T-helper 17 cell (primary cell): ENCODE measurements around the gene KLHL6. TPM values are rescaled to one million over a fixed set of nuclear protein-coding genes. Genes with fewer than 3 reads are reported as not detected.
A peak's percentile ranks its signal among the peaks of the same experiment; 100 is the strongest.

Source experiments
- ATAC-seq: fragments of 150-1000 bp; cut with Tn5 transposase; 2 replicates; pipeline ENCODE4 v1.10.0; 2021; ENCODE audit warnings: mild to moderate bottlenecking, moderate library complexity
- DNase-seq, 3 donors: peaks; one replicate each; pipeline versions ENCODE4 v3.0.0 to v3.0.0-alpha.2; 2020 to 2021
- H3K9me3 ChIP-seq: one replicate; pipeline ENCODE4 v1.7.0; 2013; ENCODE audit warnings: low read length, mild to moderate bottlenecking; ENCODE audit not compliant: control insufficient read depth, poor library complexity, severe bottlenecking
- H3K27ac Mint-ChIP-seq: one replicate; pipeline ENCODE4 v1.8.0; 2022; ENCODE audit warnings: mild to moderate bottlenecking, moderate library complexity, mixed read lengths
- H3K27me3 Mint-ChIP-seq: one replicate; pipeline ENCODE4 v1.8.0; 2022; ENCODE audit warnings: mixed read lengths
- H3K36me3 Mint-ChIP-seq: one replicate; pipeline ENCODE4 v1.8.0; 2022; ENCODE audit warnings: low read depth, mixed read lengths
- H3K4me1 Mint-ChIP-seq: one replicate; pipeline ENCODE4 v1.8.0; 2022; ENCODE audit warnings: mild to moderate bottlenecking, mixed read lengths
- H3K4me3 Mint-ChIP-seq: one replicate; pipeline ENCODE4 v1.8.0; 2022; ENCODE audit warnings: mild to moderate bottlenecking, moderate library complexity, mixed read lengths
- total RNA-seq, 4 donors: library from RNA in 2 of 4; stranded (reverse) in 2 of 4; gene quantifications; one replicate each; pipeline ENCODE4 v1.2.3 and lab custom pipeline; 2022 to 2026

KLHL6 gene
- total RNA-seq, 2 donors from 2014 or later: 29.3 to 35.7 TPM

DNA sequence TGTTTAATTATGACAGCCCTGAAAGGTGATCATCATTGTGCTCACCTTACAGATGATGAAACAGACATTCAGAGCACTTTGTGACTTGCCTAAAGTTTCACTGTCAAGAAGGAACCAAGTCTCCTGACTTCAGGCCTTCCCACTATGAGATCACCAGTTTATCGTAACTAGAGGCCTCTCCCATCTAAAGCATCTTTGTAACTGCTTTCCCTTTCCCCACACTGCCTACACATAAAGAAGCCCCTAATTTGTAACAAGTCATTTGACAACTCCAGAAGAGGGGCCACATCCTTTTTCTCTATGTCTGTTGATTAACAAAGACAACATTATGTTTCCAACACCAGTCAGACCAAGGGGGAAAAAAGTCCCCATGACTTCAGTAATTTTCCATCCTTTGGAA lies 1.1 kb downstream of the KLHL6 start:
- DNase-seq (no peak), ATAC-seq (peak; percentile 22)
- Mint-ChIP-seq H3K4me1 (peaks cover 49% of the 10 kb centered on the region), H3K36me3 (peaks cover 15% of the 10 kb centered on the region), H3K27me3 (no peaks in the 10 kb centered on the region), H3K27ac (peak overlapping the region; percentile 100), H3K4me3 (peak overlapping the region; percentile 100)
- H3K9me3 ChIP-seq: no peaks in the 10 kb centered on the region

DNA sequence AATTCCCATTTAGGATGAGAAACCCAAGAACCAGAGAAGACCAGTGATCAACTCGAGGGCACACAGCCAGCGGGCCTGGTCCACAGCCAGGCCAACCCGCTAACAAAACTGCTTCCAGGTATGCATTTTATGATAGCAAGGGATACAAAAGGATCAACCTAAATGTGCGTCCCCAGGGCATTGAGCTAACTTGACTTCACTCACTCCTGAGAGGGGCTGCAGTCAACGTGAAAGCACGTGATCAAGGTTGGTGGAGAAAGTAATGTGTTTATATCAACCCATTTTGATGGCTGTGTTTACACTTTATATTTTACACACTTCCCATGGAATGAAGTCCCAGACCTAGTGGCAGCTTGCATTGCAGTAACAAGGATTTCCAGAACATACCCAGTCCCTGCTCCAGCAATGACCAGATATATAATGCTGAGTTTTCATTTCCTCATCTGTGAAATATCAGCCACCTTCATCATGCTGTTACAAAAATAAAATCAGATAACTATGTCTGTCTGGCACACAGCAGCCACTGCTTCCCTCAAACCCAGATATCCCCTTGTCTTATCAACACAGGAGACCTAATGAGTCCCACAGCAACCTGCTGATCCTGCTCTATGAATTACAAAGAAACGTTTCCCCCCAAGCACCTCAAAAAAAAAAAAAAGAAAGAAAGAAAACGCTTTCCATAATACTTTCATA lies 2.0 kb downstream of the KLHL6 start:
- H3K36me3 Mint-ChIP-seq: peaks cover 15% of the 10 kb centered on the region
- no peak for DNase-seq

DNA sequence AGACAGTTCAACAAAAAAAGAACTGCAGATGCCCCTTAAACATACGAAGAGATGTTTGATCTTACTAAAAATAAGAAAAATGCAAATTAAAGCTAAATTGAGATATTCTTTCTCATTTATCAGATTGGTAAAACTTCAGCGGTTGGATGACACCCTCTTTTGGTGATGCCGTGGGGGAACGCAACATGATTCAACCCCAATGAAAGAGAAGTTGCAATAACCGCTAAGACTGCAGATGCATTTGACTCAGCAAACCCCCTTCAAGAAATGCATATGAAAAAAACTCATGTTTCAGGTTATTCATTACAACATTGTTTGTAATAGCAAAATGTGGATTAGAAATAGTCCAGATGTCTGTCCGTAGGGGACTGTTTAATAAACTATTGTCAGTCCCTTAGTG lies 3.6 kb downstream of the KLHL6 start:
- Mint-ChIP-seq H3K36me3 (peaks cover 15% of the 10 kb centered on the region), H3K4me1 (peaks cover 58% of the 10 kb centered on the region), H3K27me3 (no peaks in the 10 kb centered on the region), H3K4me3 (peak overlapping the region; percentile 100), H3K27ac (peak overlapping the region; percentile 100)
- no peaks in the 10 kb centered on the region for H3K9me3 ChIP-seq
- DNase-seq: no peak
- ATAC-seq: no peak

More for the DNA sequence above, 2.0 kb downstream of the KLHL6 start:
- Mint-ChIP-seq H3K27me3 (no peaks in the 10 kb centered on the region), H3K4me1 (peaks cover 52% of the 10 kb centered on the region), H3K27ac (peak overlapping the region; percentile 100), H3K4me3 (peak overlapping the region; percentile 100)
- no peak for ATAC-seq
- H3K9me3 ChIP-seq: no peaks in the 10 kb centered on the region

DNA sequence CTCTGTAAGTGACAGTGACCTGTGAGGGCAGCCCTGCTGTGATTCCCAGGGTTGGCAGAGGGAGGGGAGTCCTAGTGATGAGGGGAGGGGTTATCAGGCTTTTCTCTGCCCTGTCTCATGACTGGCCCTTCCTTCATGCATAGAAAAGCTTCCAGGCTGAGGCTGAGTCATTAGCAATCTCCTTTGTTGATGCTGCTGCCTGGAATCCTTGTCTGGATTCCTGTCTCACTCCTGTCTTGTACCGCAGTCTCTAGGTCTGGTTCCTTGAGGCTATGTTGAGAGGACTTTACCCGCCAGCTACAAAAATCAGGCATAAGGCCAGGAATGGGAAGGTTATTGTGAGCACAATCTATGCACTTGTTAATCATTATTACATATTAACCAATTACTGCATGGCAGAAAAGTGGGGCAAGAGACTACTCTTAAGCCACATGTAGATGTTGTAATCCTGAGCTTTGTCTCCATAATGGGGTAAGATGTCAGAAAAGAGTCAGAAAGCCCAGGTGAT lies 7.2 kb downstream of the KLHL6 start:
- ATAC-seq (no peak), DNase-seq (no peak)
- Mint-ChIP-seq H3K4me3 (no peak overlapping the region), H3K27ac (peak overlapping the region; percentile 29), H3K36me3 (peaks cover 9% of the 10 kb centered on the region), H3K4me1 (peaks cover 50% of the 10 kb centered on the region), H3K27me3 (no peaks in the 10 kb centered on the region)
- no peaks in the 10 kb centered on the region for H3K9me3 ChIP-seq

DNA sequence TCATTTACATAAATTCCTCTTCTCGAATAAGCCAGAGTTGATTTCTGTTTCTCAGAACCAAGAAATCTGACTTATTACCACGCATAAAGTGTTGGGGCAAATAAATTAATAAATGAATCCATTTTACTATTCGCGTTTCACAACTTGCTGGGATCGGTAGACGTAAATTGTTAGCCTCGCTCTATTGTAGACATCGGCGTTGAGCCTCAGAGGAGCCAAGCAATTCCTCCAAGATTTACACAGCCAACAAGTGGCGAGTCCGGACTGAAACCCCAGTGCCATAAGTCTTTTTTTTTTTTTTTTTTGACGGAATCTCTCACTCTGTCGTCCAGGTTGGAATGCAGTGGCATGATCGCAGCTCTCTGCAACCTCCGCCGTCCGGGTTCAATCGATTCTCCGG lies 8.9 kb downstream of the KLHL6 start:
- Mint-ChIP-seq H3K4me1 (peaks cover 54% of the 10 kb centered on the region), H3K27me3 (no peaks in the 10 kb centered on the region), H3K4me3 (no peak overlapping the region), H3K36me3 (peaks cover 13% of the 10 kb centered on the region), H3K27ac (peak overlapping the region; percentile 53)
- H3K9me3 ChIP-seq: no peaks in the 10 kb centered on the region
- DNase-seq: no peak
- ATAC-seq: no peak

DNA sequence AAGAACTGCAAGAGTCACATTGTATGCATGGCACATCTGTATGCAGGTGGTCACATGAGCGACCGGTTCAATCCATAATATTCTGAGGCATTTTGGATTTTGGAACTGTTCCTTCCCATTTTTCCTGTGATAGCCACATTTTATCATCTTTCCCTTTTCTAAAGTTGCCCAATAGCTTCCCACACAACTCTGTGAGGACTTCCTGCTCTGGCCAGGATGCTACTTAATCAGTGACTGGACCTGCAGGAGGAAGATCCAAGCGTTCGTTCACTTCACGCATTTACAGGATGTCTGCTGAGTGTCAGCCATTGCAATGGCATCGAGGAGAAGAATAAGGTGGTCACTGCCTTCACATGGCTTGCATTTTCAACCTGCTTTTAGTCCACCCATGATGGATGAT lies 9.8 kb downstream of the KLHL6 start:
- Mint-ChIP-seq H3K4me1 (peaks cover 55% of the 10 kb centered on the region), H3K27ac (no peak overlapping the region), H3K4me3 (no peak overlapping the region), H3K27me3 (no peaks in the 10 kb centered on the region), H3K36me3 (peaks cover 11% of the 10 kb centered on the region)
- no peaks in the 10 kb centered on the region for H3K9me3 ChIP-seq
- DNase-seq: no peak
- no peak for ATAC-seq

DNA sequence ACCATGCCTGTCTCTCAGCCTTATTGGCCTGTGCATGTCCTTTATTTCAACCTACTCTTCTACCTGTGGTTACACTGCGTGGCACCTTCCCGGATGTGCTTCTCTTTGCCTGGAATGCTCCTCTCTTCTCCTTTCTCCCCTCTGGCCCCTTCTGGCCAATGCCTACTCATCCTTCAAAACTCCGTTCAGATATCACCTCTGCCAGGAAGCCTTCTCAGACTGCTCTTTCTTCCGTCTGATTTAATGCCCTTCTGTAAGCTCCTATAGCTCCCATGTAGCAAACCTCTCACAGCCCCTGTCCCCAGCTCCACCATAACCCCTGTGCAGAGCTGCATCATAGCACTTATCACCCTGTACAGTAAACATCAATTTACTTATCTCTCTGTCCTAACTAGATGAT lies 13.2 kb downstream of the KLHL6 start:
- Mint-ChIP-seq H3K27ac (peak overlapping the region; percentile 94), H3K27me3 (no peaks in the 10 kb centered on the region), H3K36me3 (peaks cover 11% of the 10 kb centered on the region), H3K4me3 (peak overlapping the region; percentile 81), H3K4me1 (peaks cover 60% of the 10 kb centered on the region)
- no peaks in the 10 kb centered on the region for H3K9me3 ChIP-seq
- DNase-seq (no peak), ATAC-seq (no peak)

DNA sequence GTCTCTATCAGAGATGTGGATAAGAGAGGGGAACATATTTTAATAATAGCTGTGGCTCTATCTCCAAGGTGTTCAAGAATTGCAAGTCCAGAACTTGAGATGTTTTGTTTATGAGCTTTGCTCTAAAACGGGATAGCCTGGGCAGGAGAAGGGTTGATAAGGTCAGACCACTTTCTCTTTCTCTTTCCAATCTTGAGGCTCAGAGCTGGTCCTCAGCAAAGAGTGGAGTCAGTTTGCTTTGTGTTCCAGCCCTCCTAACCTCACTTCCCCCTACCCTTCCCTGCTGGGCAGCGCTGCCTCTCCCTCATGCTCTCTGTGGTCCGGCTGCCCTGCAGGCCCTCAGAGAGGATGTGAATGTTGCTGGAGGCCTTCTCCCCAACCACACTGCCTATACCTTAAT lies 13.8 kb downstream of the KLHL6 start:
- Mint-ChIP-seq H3K27ac (peak overlapping the region; percentile 94), H3K4me1 (peaks cover 67% of the 10 kb centered on the region), H3K27me3 (no peaks in the 10 kb centered on the region), H3K4me3 (peak overlapping the region; percentile 81), H3K36me3 (peaks cover 11% of the 10 kb centered on the region)
- ATAC-seq (peak; percentile 46), DNase-seq (no peak)
- no peaks in the 10 kb centered on the region for H3K9me3 ChIP-seq

DNA sequence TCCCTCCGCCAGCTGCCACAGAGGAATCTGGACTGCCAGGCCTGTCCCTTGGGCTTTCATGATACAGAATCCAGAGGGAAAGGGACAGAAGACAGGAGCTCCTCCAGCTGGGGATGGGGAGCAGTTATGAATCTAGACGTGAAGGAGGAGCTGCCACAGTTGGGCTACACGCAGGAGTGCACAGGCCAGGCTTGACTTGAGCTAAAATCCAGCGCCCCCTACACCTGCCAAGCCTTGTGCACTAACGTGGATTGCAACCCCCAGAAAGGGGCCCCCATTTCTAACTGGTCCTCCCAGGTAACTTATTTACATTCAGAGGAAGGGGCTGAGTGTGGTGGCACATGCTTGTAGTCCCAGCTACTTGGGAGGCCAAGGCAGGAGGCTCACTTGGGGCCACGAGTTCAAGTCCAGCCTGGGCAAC lies 14.3 kb downstream of the KLHL6 start:
- H3K9me3 ChIP-seq: no peaks in the 10 kb centered on the region
- Mint-ChIP-seq H3K27me3 (no peaks in the 10 kb centered on the region), H3K27ac (peak overlapping the region; percentile 94), H3K4me3 (peak overlapping the region; percentile 76), H3K4me1 (peaks cover 71% of the 10 kb centered on the region), H3K36me3 (peaks cover 11% of the 10 kb centered on the region)
- DNase-seq: no peak
- ATAC-seq: no peak

DNA sequence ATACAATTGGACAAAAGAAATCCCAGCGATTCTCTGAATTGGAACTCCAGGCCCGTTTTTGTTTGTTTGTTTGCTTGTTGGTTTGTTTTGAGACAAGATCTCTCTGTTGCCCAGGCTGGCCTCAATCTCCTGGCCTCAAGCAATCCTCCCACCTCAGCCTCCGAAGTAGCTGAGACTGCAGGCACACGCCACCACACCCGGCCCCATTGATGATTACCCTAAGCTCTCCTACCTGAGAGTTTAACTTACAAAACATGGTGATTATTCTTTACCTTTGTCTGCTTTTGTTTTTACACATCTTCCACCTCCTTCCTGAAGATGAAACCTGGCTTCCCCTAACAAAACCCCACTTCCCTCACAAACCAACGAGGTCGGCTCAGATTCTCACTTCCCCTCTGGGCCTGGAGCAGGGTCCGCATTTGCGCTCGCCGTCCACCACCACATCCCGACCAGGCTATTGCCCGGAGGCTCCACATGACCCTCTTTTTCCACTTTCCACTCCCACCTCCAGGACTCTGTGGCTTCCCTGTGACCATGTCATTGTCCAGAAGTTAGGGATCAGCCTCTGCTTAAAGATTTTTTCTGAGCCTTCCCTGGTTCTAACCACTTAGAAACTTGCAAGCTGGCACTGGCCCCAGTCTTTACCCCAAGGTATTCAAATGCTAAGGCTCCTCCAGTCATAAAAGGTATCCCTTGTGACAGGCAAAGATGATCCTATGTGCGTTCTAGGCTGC lies 14.8 kb downstream of the KLHL6 start:
- Mint-ChIP-seq H3K27ac (peak overlapping the region; percentile 94), H3K27me3 (no peaks in the 10 kb centered on the region), H3K4me1 (peaks cover 67% of the 10 kb centered on the region), H3K36me3 (peaks cover 11% of the 10 kb centered on the region), H3K4me3 (peak overlapping the region; percentile 76)
- H3K9me3 ChIP-seq: no peaks in the 10 kb centered on the region
- peak; percentile 35 for ATAC-seq
- DNase-seq: no peak

DNA sequence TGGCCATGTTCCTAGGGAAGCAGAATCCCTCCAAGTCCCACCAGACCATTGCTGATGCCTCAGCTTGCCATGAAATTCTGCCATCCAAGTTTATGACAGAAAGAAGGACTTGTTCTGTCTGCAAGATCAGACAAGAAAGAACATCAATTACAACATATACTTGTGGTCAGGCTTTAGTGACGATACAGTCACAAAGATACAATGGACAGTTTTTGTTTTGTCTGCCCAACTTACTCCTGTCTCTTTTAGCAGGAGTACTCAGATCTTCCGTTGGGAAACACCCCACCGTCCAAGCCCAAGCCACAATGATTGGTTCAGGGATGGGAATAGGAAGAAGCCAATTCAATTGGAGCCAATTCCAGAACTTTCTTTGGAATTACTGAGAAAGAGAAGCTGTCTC lies 15.7 kb downstream of the KLHL6 start:
- peaks cover 11% of the 10 kb centered on the region for H3K36me3 Mint-ChIP-seq
- DNase-seq (no peak), ATAC-seq (no peak)
- H3K27me3 Mint-ChIP-seq: no peaks in the 10 kb centered on the region
- peak overlapping the region; percentile 94 for H3K27ac Mint-ChIP-seq
- no peak overlapping the region for H3K4me3 Mint-ChIP-seq
- H3K9me3 ChIP-seq: no peaks in the 10 kb centered on the region
- H3K4me1 Mint-ChIP-seq: peaks cover 61% of the 10 kb centered on the region

DNA sequence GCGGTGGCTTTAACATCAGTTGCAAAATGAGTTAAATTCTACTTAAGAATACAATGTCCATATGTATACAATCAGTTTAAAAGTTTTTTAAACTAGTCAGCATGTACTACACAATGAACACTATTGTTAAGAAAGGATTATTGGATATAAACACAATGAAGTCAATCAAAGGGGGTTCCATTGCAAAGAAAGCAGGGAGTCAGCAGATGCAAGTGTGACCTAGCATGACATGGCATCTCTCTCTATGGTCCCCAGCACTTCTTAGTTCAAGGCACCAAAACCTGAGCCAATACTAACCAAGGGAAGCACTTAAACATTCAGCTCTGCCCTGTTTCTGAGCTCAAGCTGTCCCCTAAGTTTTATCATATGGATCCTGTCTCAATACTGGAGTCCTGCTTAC lies 17.0 kb downstream of the KLHL6 start:
- H3K27ac Mint-ChIP-seq: no peak overlapping the region

DNA sequence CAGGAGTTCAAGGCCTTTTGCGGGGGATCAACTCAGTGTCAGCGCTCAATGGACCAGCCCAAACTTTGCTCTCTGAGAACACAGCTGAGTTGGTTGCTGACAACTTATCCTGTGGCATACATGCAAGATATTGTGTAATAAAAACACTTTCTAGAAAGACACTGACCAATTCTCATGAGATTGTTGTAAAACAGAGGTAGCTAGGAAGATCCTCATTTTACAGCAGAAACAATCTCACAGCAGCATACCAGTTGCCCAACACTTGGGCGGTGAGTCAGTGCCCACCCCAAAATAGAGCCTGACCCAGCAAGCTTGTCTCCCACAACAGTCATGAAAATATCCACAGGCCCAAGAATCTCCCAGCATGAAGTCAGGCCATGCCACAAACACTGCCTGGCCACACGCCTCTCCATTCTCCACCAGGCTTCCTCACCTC lies 18.2 kb downstream of the KLHL6 start:
- Mint-ChIP-seq H3K4me1 (peaks cover 62% of the 10 kb centered on the region), H3K27me3 (no peaks in the 10 kb centered on the region), H3K4me3 (peak overlapping the region; percentile 53), H3K27ac (peak overlapping the region; percentile 79), H3K36me3 (peaks cover 15% of the 10 kb centered on the region)
- DNase-seq (no peak), ATAC-seq (peak; percentile 34)
- H3K9me3 ChIP-seq: no peaks in the 10 kb centered on the region

More for the DNA sequence above, 17.0 kb downstream of the KLHL6 start:
- DNase-seq (no peak), ATAC-seq (no peak)
- H3K9me3 ChIP-seq: no peaks in the 10 kb centered on the region
- Mint-ChIP-seq H3K27me3 (no peaks in the 10 kb centered on the region), H3K4me3 (no peak overlapping the region), H3K4me1 (peaks cover 58% of the 10 kb centered on the region), H3K36me3 (peaks cover 14% of the 10 kb centered on the region)
